ENCODE data around the gene ACSF3. TPM values are rescaled to one million over a fixed set of nuclear protein-coding genes. Genes with fewer than 3 reads are reported as not detected.

Gene ACSF3
- total RNA-seq (2021; ENCODE audit: unreplicated experiment) = 74.5 TPM
- polyA plus RNA-seq (2012) = 44.7 and 47.1 TPM in 2 replicates
- percentile 71 among the genes with signal in this experiment for Bru-seq, nascent RNA
- percentile 71 among the genes with signal in this experiment for BruChase-seq, experiment 1, labeled RNA remaining after a 6-hour chase
- BruChase-seq, experiment 2, labeled RNA remaining after a 2-hour chase = percentile 70 among the genes with signal in this experiment
- long read RNA-seq, full-length matches to known transcripts = 94 of 136 reads
- long read RNA-seq, partial matches to known transcripts = 10 of 136 reads
- long read RNA-seq, other reads (novel, unspliced or antisense) = 32 of 136 reads

GRCh38 chr16:89093602-89094251 is at the start of gene ACSF3:
Gene ACSF3 (plus strand): TSS chr16:89093852. CDS start chr16:89100682, 6,830 bp downstream.
- Histone ChIP-seq H2AFZ (ENCODE audit: low read depth, low read length, poor library complexity, severe bottlenecking) (no peak within 1 kb of the TSS), H3K9me3 (ENCODE audit: control insufficient read depth in 1 of 2, insufficient read depth in 1 of 2, low read depth in 1 of 2, low read length in 2 of 2) (no peaks in the 10 kb centered on the region), H3K79me2 (ENCODE audit: insufficient read depth, low read length) (peaks cover 48% of the 10 kb centered on the region), H3K4me1 (ENCODE audit: control insufficient read depth in 1 of 2, insufficient read depth in 2 of 2, low read length in 2 of 2) (peaks cover 10 to 22% of the 10 kb centered on the region in 2 experiments; a peak in 3 of 4 replicates), H3K4me3 (replicated peaks in 1 of 2; ENCODE audit: low read depth in 1 of 2, low read length in 2 of 2) (peak within 1 kb of the TSS; percentile 83 to 96), H3K4me2 (ENCODE audit: low read length) (peak within 1 kb of the TSS; percentile 94), H3K9ac (ENCODE audit: low read length) (peak within 1 kb of the TSS; percentile 80), H3K27me3 (ENCODE audit: insufficient read depth, low read length) (peaks cover 22% of the 10 kb centered on the region; the same call in 1 of the 2 replicates), H3K27ac (ENCODE audit: low read depth, low read length) (peak within 1 kb of the TSS; percentile 79), H4K20me1 (ENCODE audit: insufficient read depth) (peaks cover 3% of the 10 kb centered on the region; the same call in 1 of the 2 replicates), H3K9me2 (ENCODE audit: insufficient read depth) (no peaks in the 10 kb centered on the region), H3K36me3 (ENCODE audit: control insufficient read depth in 1 of 2, insufficient read depth in 2 of 2, low read length in 2 of 2) (peaks cover 0 to 4% of the 10 kb centered on the region in 2 experiments; a peak in 1 of 4 replicates)
- ChIA-PET RAD21 (ENCODE audit: low non-redundant PET in 1 of 2, low total read pairs in 2 of 2, uncharacterized antibody in 2 of 2, unreplicated experiment in 2 of 2) (interaction anchor here in 1 of 2 experiments (0.6 kb wide), 1 partner anchor 44 kb away, joined by 3 read pairs; no protein-coding TSS in a partner anchor), CTCF (interaction anchor here (1.3 kb wide), 1 partner anchor 153 kb away, joined by 3 read pairs; no protein-coding TSS in a partner anchor), POLR2A (interaction anchor here (1.4 kb wide), 2 partner anchors 41 to 469 kb away, joined by 3 to 7 read pairs; no protein-coding TSS in a partner anchor)
- BruUV-seq (replicated peaks) = no TSS peak
- DNase-seq (ENCODE audit: low read depth, low spot score) (no peak), ATAC-seq (peak; percentile 88)
- intact Hi-C loops (cut with micrococcal nuclease) = no loop called here
- TF ChIP-seq POLR2A (IDR thresholded peaks at IDR 0.05; ENCODE audit: borderline replicate concordance, extremely low read depth, insufficient read depth, insufficient read length) (peak; percentile 64), EZH2phosphoT487 (IDR thresholded peaks at IDR 0.05; ENCODE audit: borderline replicate concordance) (no peak), SRF (IDR thresholded peaks at IDR 0.05; ENCODE audit: low read depth) (no peak; the same call in 1 of the 2 replicates), CBX3 (IDR thresholded peaks at IDR 0.05; ENCODE audit: low read depth) (no peak), POLR2AphosphoS5 (IDR thresholded peaks at IDR 0.05; ENCODE audit: low read depth, low read length) (peak; percentile 84), ZFX (IDR thresholded peaks at IDR 0.05) (peak; percentile 99; the same call in 1 of the 2 replicates), CTCF (IDR thresholded peaks at IDR 0.05 in 2 of 3, conservative IDR thresholded peaks at IDR 0.05 in 1 of 3; ENCODE audit: borderline replicate concordance in 1 of 3, insufficient read depth in 1 of 3, low read depth in 2 of 3, low read length in 2 of 3) (no peak), ZBTB33 (IDR thresholded peaks at IDR 0.05; ENCODE audit: extremely low read depth, insufficient replicate concordance, low read length) (peak; percentile 77), YY1 (IDR thresholded peaks at IDR 0.05; ENCODE audit: extremely low read depth, insufficient replicate concordance, low read depth, low read length) (peak; percentile 86), CEBPB (IDR thresholded peaks at IDR 0.05; ENCODE audit: low read depth) (no peak), ZNF274 (IDR thresholded peaks at IDR 0.05; ENCODE audit: low read depth, low read length) (no peak), RAD21 (IDR thresholded peaks at IDR 0.05; ENCODE audit: low read depth) (no peak), FOSL1 (IDR thresholded peaks at IDR 0.05; ENCODE audit: low read depth) (no peak), TCF7L2 (IDR thresholded peaks at IDR 0.05; ENCODE audit: borderline replicate concordance, extremely low read depth, insufficient read depth, insufficient read length) (peak; percentile 68), EGR1 (IDR thresholded peaks at IDR 0.05; ENCODE audit: low read depth) (no peak), MAX (IDR thresholded peaks at IDR 0.05) (no peak; the same call in none of the 2 replicates), ATF3 (IDR thresholded peaks at IDR 0.05) (no peak), ELF1 (IDR thresholded peaks at IDR 0.05; ENCODE audit: borderline replicate concordance, low read depth) (no peak), EZH2 (IDR thresholded peaks at IDR 0.05) (no peak), SP1 (IDR thresholded peaks at IDR 0.05; ENCODE audit: low read depth) (no peak), JUND (IDR thresholded peaks at IDR 0.05) (no peak), SIN3A (IDR thresholded peaks at IDR 0.05; ENCODE audit: low read depth) (no peak; the same call in 1 of the 2 replicates)
